Loucy (cell line): ENCODE results near the gene AP3S1.

Source experiments
- EZH2phosphoT487 ChIP-seq: fragments of 200-600 bp; IDR thresholded peaks from 2 replicates; pipeline ENCODE4 v1.6.1; 2018; ENCODE audit warnings: antibody characterized with exemption, mild to moderate bottlenecking, moderate library complexity, borderline replicate concordance
- TF ChIP-seq, protein P1 (sequence below): fragments of 200-600 bp; sonication (generic); conservative IDR thresholded peaks from 2 replicates; pipeline ENCODE4 v1.5.1; 2014; ENCODE audit warnings: mild to moderate bottlenecking, antibody characterized with exemption, low read length

DNA sequence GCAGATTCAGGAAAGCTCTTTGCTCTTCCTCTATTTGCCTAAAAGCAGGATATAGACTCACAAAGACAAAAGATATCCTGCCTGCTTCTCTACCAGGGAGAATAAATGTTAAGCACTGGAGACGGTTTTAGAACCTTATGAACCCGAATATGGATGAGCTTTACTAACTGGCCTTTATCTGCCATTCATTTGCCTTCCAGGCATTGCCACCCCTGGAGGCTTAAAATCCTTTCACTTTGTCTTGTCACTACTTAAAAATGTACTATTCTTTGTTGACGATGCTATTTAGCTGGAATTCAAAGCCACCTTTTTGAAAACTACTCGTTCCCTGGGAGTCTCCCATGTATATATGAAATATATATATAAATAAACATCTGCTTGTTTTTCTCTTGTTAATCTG lies 97.3 kb downstream of the AP3S1 start:
- TF ChIP-seq, protein P1, sequence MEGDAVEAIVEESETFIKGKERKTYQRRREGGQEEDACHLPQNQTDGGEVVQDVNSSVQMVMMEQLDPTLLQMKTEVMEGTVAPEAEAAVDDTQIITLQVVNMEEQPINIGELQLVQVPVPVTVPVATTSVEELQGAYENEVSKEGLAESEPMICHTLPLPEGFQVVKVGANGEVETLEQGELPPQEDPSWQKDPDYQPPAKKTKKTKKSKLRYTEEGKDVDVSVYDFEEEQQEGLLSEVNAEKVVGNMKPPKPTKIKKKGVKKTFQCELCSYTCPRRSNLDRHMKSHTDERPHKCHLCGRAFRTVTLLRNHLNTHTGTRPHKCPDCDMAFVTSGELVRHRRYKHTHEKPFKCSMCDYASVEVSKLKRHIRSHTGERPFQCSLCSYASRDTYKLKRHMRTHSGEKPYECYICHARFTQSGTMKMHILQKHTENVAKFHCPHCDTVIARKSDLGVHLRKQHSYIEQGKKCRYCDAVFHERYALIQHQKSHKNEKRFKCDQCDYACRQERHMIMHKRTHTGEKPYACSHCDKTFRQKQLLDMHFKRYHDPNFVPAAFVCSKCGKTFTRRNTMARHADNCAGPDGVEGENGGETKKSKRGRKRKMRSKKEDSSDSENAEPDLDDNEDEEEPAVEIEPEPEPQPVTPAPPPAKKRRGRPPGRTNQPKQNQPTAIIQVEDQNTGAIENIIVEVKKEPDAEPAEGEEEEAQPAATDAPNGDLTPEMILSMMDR = no peak
- no peak for TF ChIP-seq EZH2phosphoT487
